ENCODE results near the gene ANKRD66.

ANKRD66 gene

GRCh38 chr6:46792635-46793034, 45.9 kb downstream of the ANKRD66 start:
- DNase-seq, result no peak

- no peak for DNase-seq
These were observed 46.4 kb downstream of the ANKRD66 start, which contains the start of gene MEP1A for GRCh38 chr6:46793138-46793537. Gene MEP1A (plus strand): TSS chr6:46793389. CDS start chr6:46793399, 10 bp downstream.

GRCh38 chr6:46794068-46794467, 47.3 kb downstream of the ANKRD66 start:
- DNase-seq, result no peak

GRCh38 chr6:46795816-46796215, 49.1 kb downstream of the ANKRD66 start:
- no peak for DNase-seq

GRCh38 chr6:46796848-46797580, 50.3 kb downstream of the ANKRD66 start:
- DNase-seq, result no peak

- no peak for DNase-seq
These were observed 52.9 kb downstream of the ANKRD66 start for GRCh38 chr6:46799657-46800056.

GRCh38 chr6:46808806-46809205, 62.1 kb downstream of the ANKRD66 start:
- DNase-seq, result no peak

All from NCI-H526 treated with DMSO at 0.1 percent for 48 hours (cell line).